Smooth muscle cell of the pulmonary artery (primary cell): ENCODE data around the gene LYSET. TPM values are rescaled to one million over a fixed set of nuclear protein-coding genes. Genes with fewer than 3 reads are reported as not detected.

Experiments
- total RNA-seq: library from RNA; depleted of rRNA; stranded (reverse); fragments of >200 nt; gene quantifications from 2 replicates; pipeline ENCODE4 v1.2.3, GENCODE V29; 2014

Gene LYSET
- 6.7 and 9.0 TPM in 2 replicates for total RNA-seq

DNA sequence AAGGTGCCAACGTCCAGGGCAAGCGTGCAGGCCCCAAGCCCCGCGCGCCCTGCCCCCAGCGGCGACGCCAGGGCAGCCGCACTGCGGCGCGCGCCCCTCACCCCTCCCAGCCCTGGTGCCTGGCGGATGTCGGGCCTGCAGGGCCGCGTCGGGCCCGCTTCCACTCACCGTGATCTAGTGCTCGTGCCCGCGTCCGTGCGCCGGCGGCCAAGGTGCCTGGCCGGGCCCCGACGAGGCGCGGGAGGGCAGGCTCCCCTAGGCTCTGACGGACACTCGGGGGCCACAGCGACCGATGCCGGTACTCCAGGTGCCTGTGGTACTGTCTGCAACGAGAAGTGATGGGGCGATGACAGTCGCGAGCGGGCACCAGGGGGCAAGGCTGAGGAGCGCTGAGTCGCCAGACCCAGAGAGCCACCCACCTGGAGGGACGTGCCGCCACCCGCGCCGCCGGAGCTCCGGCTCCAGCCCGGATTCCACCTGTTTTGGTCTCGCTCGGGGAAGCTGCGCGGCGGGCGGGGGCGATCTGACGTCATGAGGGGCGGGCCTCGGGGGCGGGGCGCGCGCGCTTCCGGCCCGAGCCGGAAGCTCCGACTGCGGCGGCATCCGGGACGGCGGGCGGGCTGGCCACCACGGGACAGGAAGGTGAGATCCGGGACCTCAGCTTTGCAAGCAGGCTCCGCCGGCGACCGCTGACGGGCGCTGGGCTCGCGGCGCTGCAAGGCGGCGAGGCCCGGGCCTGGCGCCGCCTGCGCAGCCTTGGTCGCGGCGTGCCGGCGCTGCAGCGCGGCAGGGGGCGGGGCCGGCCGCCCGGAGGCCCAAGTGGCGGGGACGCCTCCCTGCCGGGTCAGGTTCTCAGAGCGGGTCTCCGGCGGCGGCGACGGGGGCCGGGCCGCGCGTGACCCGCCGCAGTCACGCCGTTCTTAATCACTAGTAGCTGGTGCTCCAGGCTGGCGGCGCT is at the start of gene LYSET, which contains the start of gene MOAP1:
Gene LYSET, plus strand, starts transcription at position 927 of the 958 bp plus-strand sequence. CDS start 89 bp downstream, outside the sequence.
Gene MOAP1, minus strand, starts transcription at position 507 of the 958 bp plus-strand sequence. CDS start 655 bp downstream, outside the sequence.

GRCh38 chr14:93206793-93207467 is 21.8 kb downstream of the LYSET start, which contains the start of the genes GON7 and UBR7:
GON7 (minus strand) TSS chr14:93207065; CDS start chr14:93207037, 28 bp downstream.
UBR7 (plus strand) TSS chr14:93207256; CDS start chr14:93207292, 36 bp downstream.

Other genes with a start within 250 kb of the LYSET start
- gene ITPK1, start 69.4 kb upstream of the LYSET start, total RNA-seq, result 23.3 and 31.7 TPM in 2 replicates
- 18.8 and 23.8 TPM in 2 replicates for gene MOAP1, start 420 bp upstream of the LYSET start, total RNA-seq
- gene GON7, start 21.7 kb downstream of the LYSET start, total RNA-seq, result 5.5 and 6.2 TPM in 2 replicates
- 20.6 and 23.8 TPM in 2 replicates for gene UBR7, start 21.9 kb downstream of the LYSET start, total RNA-seq
- 23.2 and 26.2 TPM in 2 replicates for gene BTBD7, start 147.7 kb downstream of the LYSET start, total RNA-seq
- gene COX8C, start 161.9 kb downstream of the LYSET start, total RNA-seq, result not detected in 2 replicates
- gene UNC79, start 245.6 kb downstream of the LYSET start, total RNA-seq, result 0.07 and 0.33 TPM in 2 replicates